GM12891 (cell line): ENCODE measurements around the gene IL27RA.

Source experiments
- POLR2A ChIP-seq: IDR thresholded peaks from 2 replicates; pipeline ENCODE4 v1.6.1; 2011; ENCODE audit warnings: low read depth, low read length, control low read depth
- POLR2AphosphoS5 ChIP-seq: IDR thresholded peaks from 2 replicates; pipeline ENCODE4 v1.6.1; 2011; ENCODE audit warnings: low read depth, low read length, control low read depth

GRCh38 chr19:14085309-14085995 is 53.9 kb downstream of the IL27RA start, which contains the start of gene C19orf67:
- TF ChIP-seq POLR2A (no peak), POLR2AphosphoS5 (no peak)
